Activated naive CD4-positive, alpha-beta T cell treated with anti-CD3 and anti-CD28 coated beads, Interleukin-2, amount 50 U/mL, for 72 hours (primary cell): ENCODE data around the gene RPN2. TPM values are rescaled to one million over a fixed set of nuclear protein-coding genes. Genes with fewer than 3 reads are reported as not detected.

Experiments used
- ATAC-seq, 2 donors: fragments of 150-1000 bp; cut with Tn5 transposase; 2 replicates each; pipeline ENCODE4 v1.10.0; 2021; ENCODE audit warnings: mild to moderate bottlenecking in 2 of 2, moderate library complexity in 2 of 2
- DNase-seq, 2 donors: peaks; one replicate each; pipeline ENCODE4 v3.0.0; 2021 to 2022; ENCODE audit warnings: low spot score in 2 of 2
- H3K27ac Mint-ChIP-seq, 2 donors: one replicate each; pipeline ENCODE4 v1.8.0; 2022; ENCODE audit warnings: mild to moderate bottlenecking in 2 of 2, mixed read lengths in 2 of 2
- H3K36me3 Mint-ChIP-seq, 2 donors: one replicate each; pipeline ENCODE4 v1.8.0; 2022; ENCODE audit warnings: mixed read lengths in 2 of 2
- H3K9me3 Mint-ChIP-seq, 2 donors: one replicate each; pipeline ENCODE4 v1.8.0; 2022; ENCODE audit warnings: mixed read lengths in 2 of 2
- total RNA-seq, 2 donors: library from RNA; stranded (reverse); gene quantifications; one replicate each; pipeline ENCODE4 v1.2.3, GENCODE V29; 2022

Gene RPN2
- total RNA-seq, 2 donors from 2014 or later = 104 to 132 TPM

DNA sequence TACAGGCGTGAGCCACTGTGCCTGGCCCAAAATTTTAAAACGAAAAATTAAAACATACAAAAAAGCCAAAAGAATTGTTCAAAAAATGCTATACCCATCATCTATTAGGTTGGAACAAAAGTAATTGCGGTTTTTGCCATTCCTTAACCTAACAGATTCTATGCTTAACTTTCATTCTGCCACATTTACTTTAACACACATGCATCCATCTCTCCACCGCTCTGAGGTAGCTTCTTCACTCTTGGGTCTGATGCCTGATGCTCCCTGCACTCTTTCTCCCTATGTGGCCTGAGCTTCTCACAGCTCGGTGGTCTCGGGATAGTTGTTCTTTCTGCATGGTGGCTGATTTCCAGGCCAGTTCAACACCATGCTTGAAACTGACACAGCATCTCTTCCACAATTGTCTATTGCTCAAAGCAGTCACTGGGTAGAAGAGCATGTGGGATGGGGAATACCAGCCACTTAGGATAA, 105.6 kb downstream of the RPN2 start:
- H3K9me3 Mint-ChIP-seq = no peaks in the 10 kb centered on the region
- H3K27ac Mint-ChIP-seq = no peak overlapping the region
- DNase-seq (no peak), ATAC-seq (no peak)
- H3K36me3 Mint-ChIP-seq = no peaks in the 10 kb centered on the region

- ATAC-seq (no peak), DNase-seq (no peak)
- no peaks in the 10 kb centered on the region for H3K9me3 Mint-ChIP-seq
- no peaks in the 10 kb centered on the region for H3K36me3 Mint-ChIP-seq
- no peak overlapping the region for H3K27ac Mint-ChIP-seq
Observed at GRCh38 chr20:37285664-37286374, 106.7 kb downstream of the RPN2 start.

DNA sequence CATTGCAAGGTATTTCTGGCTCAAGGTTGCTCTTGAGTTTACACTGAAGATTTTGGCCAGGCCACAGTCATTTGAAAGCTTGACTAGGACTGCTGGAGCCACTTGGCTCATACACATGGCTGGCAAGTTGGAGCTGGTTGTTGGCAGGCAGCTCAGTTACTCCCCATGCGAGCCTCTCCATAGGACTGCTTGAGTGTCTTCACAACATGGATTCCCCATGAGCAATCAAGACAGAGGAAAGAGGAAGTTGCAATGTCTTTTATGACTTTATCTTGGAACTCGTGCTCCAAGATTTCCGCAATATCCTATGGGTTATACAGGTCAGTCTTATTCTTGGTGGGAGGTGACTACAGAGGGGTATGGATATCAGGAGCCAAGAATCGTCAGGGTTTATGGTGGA, 109.0 kb downstream of the RPN2 start:
- ATAC-seq = no peak
- Mint-ChIP-seq H3K27ac (peak overlapping the region in 1 of 2 donors; percentile 92), H3K9me3 (no peaks in the 10 kb centered on the region), H3K36me3 (peaks cover 12 to 16% of the 10 kb centered on the region in 2 donors)
- DNase-seq = no peak

GRCh38 chr20:37290158-37290810, 111.2 kb downstream of the RPN2 start:
- Mint-ChIP-seq H3K9me3 (no peaks in the 10 kb centered on the region), H3K27ac (peak overlapping the region; percentile 79 to 92), H3K36me3 (peaks cover 12 to 30% of the 10 kb centered on the region in 2 donors)
- DNase-seq (no peak), ATAC-seq (no peak)

Other genes starting within 250 kb of the RPN2 start
- gene SAMHD1, start 227.6 kb upstream of the RPN2 start, total RNA-seq = 10 to 100 TPM; 50.2 to 56.3 TPM
- 10 to 100 TPM; 27.2 to 43.6 TPM for gene RBL1, start 83.3 kb upstream of the RPN2 start, total RNA-seq
- gene MROH8, start 218 bp downstream of the RPN2 start, total RNA-seq = 1 to 10 TPM in 1 of 2 donors, under 1 TPM in 1; 0.27 to 3.3 TPM
- gene GHRH, start 82.5 kb downstream of the RPN2 start, total RNA-seq = not detected
- 1 to 10 TPM; 7.8 to 9.8 TPM for gene MANBAL, start 110.3 kb downstream of the RPN2 start, total RNA-seq
- gene SRC, start 166.8 kb downstream of the RPN2 start, total RNA-seq = 1 to 10 TPM; 5.4 to 8.3 TPM